ENCODE measurements around the gene TREH.

The TREH gene

DNA sequence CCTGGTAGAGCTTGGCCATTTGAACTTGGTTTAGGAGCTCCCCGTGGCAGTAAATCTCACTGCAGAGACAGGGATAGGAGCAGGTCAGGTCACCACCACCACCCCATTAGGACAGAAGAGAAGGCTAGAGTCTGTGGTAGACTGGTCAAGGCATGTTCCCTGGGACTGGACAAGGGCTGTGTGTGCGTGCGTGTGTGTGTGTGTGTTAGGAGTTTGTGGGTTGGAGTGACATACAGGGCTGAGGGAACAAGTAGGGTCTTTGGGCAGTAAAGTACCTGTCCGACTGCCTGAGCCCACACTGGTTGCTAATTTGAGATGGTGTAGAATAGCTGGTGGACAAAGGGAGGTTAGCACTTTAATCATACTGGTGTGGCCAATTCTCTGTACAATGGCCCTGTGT, 16.1 kb downstream of the TREH start:
- no peak for DNase-seq

DNA sequence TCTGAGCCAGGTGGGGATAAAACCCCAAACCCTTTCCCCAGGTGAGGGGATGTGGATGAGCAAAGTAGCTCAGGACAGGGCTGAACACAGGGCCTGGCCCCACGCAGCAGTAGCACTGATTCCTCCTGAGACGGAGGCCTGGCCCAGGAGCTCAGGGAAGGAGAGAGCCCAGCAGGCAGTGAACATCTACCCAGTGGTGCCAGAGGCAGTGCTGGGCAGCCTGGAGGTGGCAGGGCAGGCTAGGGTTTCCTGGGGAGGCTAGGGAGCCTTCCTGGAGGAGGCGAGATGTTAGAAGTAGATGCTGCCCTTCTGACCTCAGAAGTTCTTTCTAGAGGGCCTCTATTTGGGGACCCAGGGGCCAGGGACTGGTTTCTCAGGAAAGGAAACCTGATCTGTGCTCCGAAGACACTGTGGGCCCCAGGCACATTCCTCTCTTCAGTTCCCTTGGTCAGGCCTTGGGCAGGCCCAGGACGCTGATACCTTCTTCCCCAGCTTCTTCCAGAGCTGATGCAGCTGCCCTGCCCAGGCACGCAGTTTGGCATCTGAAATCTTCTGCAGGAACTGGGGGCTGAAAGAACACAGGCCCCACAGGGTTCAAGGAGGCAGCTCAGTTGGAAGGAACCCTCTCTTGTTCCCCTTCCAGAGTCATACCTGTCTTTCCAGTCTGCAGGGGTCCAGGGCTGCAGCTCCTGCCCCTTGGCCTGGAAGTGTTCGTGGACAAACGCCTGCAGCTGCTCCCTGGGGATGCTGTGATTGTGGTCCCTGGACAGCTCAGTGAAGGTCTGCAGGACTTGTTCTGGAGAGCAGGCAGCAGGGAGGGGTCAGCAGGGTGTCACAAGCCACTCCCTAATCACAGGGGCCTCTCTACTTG, 16.8 kb downstream of the TREH start:
- DNase-seq, result no peak

DNA sequence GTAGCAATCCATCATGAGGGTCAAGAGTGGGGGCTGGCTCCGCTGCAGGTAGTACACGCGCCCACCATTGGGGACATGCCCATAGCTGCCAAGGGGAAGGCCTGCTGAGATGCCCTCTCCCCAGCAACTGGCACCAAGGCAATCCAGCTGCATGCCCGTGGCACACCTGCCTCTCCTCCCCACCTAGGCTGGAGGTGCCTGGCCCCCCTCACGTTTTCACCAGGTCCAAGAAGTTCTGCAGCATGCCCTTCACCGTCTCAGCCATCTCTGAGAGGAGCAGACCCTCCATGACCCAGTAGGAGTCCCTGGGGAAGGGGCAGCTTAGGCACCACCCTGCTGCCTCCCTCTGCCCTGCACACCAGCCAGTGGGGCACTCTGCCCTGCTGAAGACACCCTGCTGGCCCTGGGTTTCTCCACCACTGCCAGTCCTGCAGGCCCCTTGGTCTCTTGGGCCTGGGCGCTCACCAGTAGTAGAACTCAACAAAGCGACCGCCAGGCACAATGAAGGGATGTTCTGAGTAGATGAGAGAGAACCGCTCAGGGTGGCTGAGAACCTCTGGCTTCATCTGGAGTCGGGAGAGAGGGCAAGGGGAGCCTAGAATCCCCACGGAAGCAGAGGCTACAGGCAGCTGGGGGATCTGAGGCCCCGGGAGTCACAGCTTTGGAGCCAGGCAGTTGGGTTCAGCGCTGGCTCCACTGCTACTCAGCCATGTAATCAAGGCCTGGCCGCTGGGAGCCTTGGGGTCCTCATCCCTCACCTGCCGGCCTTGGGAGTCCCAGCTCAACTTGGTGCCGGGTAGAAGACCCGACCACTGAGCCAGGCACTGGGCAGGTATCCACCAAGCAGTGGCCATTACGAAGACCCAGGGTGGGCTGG, 17.8 kb downstream of the TREH start:
- DNase-seq, result no peak

DNA sequence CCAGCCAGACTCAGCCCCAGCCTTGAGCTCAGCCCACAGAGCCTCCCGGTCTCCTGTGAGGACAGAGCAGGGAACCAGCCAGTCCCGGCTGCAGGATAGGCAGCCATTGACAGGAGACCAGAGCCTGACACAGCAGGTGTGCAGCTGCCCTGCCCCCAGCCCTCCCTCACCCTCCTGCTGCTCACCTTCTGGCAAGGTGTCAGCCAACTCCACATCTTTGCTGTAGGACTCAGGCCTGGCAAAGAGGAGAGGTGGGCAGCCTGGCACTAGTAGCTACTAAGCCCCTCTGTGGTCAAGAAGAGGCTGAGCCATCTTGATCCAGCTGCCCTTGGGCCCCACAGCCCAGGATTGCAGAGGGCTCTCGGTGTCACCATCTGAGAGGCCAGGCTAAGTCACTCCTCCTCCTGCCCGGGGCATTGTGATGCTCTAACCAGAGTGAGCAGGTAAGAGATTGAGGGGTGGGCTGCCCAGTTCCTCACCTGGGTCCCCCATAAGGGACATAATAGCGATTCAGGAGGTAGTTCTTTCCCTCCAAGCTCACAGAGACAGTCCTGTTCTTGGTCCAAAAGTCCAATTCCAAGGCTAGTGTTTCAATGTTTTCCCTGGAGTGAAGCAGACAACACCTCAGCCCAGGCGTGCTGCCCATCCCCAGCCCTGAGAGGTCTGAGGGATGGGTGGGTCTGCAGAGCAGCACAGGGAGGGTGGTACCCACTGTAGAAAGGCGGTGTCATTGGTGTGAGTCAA, 18.6 kb downstream of the TREH start:
- no peak for DNase-seq

DNA sequence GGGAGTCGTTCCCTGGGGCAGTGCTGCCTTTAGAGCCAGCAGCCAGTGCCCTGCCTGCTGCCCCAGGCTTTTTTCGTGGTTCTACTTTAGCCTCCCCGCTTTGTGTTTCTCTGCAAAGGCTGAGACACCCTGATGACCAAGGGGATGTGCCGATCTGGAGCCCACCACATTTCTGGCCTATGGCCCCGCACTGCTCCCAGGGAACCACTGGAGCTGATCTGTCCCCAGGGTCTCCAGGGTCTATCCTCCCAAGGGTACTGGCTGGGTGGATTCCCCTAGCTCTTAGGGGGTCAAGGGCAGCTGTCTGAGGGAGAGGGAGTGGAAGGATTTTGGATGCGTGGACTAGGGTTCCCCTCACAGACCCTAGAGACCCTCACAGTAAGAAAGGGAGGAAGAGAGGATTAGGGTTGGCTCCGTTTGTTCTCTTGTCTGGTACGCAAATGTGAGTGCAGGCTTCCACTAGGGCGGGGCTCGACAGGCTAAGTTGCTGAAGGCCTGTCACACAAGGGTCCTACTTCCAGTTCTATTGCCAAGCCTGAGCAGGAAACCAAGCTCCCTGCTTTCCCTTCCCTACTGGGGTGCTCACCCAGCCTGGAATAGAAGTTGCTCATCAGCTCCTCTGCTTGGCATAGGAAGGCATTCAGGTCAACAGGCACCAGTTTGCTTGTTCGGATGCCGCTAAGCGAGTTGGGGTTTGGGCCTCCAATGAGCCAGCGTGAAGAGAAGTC, 19.3 kb downstream of the TREH start:
- DNase-seq, result no peak

DNA sequence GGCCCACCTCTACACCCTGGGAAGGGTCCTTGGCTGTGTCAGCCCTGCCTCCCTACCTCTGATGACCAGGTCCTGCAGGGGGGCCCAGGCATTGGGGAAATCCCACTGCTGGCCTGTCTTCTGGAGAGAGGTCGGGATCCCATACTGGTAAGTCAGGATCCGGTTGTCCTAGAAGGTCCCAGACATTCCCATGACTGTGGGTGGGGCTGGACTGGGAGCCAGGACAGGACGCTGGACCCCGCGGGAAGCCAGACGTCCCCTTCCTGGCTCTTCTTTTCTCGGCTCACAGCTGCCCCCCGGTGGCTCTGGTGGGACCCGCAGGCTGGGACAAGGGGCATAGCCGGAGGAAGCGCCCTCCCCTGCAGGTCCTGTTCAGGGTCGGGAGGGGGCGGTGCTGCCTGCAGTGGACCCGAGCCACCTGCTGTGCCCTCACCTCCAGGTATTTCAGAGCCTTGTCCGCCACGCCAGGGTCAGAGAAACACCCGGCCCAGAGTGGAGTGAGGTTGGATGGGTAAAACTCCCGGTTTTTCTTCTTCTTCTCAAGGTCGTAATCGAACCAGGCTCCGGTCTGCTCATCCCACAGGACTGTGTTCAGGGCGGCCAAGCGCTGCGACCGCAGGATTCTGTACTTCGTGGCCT, 20.0 kb downstream of the TREH start:
- DNase-seq, result peak; percentile 87

DNA sequence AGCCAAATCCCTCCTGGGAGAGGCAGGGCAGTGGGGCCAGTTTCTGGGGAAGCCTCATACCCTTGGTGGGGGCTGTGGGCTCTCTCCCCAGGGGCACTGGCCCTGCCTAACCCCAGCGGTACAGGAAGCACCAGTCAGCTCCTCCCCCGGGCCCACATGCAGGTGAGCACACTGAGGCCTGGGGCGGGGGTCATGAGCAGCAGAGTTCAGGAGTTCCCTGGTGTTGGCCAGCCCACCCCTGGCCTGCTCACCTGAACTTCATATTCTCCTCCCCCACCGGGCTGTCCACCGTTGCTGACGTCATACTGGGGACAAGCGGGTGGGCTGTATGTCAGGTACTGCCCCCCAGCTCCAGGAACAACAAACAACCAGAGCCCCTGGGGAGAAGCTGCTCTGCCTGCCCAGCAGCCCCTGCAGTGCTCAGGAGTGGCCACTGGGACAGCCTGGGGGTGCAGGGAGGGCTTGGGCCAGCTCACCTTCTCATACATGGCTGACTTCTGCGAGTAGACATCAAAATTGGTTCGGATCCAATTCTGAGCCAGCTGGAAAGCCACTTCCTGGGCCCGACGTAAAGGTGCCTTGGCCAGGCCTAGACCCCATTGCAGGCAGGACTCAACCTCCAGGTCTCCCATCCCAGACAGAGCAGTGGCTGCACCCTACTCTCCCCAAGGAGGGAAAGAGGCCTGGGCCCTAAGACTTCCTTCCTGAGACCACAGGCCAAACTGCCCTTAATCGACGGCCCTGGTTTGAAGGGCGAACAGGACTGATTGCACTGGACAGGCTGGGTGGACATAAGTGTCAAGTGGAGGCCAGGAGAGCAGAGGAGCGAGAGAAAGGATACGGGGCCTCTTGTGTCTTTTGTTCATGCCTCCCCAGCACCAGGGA, 20.8 kb downstream of the TREH start:
- DNase-seq, result no peak

DNA sequence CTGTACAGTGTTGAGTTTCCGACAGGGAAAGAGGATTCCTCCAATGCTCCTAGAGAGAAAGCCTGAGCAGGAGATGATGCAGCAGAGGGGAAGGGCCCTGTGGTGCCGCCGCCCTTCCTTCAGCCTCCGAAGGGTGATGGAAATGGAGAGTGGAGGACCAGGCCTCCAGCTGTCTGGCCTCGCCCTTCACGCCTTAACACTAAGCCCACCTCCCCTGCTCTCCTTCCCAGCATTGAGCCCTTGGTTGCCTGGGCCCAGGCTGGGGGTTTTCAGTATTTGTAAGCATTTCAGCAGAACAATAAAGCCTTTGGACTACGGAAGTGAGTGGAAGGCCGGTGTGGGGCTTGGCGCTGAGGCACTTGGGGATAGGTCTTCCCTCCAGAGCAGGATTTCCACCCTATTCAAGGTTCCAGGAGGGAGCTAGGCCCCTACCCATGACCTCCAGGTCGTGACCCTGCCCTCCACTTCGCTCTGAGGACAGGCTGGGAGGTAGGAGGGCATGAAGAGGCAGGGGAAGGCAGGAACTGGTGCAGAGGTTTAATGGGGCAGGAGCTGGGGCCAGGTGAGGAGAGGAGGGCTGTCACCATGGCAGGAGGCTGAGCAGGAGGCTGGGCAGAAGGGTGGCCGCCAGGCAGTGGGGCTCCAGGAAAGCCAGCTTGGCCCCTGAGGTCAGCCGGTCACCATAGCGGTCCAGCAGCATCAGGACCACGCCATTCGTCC, 21.6 kb downstream of the TREH start:
- DNase-seq, result no peak

DNA sequence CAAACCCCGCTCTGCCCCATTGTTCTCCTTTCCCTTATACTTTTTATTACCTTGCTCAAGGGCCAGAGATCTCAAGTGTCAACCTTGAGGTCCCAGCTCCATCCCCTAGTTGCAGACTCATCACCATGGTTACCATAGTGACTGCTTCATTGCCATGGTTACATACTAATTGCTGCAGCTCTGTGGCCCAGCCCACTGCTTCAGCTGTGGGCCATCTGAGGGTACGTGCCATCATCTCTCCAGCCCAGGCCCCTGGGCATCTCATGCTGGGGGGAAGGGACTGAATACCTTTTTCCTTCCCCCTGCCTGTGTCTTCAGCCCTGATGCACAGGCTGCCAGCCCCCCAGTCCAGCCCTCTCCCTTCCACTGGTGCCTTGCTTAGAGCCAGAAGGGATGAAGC, 22.2 kb downstream of the TREH start:
- no peak for DNase-seq

DNA sequence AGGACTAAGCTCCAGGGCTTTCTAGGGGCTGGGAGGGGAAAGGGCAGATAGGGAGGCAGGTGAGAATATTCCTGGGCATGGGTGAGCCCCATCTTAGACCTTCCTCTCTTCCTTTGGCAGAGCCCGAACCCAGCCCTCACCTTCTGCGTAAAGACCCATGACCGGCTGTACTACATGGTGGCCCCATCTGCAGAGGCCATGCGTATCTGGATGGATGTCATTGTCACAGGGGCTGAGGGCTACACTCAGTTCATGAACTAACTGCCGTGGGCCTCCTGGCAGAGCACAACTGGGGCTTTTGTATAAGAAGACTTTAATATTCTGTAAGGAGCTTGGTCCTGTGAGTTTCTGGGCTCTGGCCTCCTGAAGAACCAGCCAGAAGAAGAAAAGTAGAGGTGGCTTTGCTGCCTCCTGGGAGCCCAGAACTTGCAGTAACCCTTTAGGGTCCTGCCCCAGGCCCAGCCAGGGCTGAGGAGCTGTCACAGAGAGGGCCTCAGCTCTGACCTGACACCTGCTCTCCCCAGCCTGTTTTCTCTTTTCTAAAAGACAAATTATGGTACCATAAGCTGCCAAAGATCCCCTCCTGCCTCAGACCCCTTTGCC, 22.8 kb downstream of the TREH start:
- DNase-seq, result no peak

DNA sequence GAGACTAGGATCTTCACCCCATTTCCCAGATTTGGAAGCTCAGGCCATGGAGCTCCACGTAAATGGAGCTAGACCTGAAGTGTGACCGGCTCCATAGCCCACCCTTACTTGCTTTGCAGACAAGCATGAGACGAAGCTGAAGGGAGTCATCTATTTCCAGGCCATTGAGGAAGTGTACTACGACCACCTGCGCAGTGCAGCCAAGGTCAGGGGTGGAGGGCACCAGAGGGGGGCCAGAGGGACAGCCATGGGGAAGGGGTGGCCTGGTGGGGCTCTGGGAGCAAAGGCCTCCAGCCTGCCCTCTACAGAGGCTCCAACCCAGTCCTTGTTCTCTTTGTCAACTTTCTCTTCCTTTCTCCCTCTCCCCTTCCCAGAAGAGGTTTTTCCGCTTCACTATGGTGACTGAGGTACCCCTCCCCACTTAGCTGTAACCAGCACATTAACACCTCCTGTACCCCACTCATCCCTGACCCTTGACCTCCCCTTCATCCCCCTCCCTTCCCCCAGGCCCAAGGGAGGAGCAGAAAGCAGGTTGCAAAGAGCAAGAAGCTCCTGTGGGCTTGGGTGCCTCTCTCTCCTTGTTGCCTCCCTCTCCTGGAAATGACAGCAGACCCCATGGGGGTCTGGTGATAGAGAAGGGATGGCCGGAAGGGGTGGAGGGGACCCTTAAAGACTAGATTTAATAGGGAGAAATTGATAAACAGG, 23.8 kb downstream of the TREH start:
- DNase-seq, result no peak

DNA sequence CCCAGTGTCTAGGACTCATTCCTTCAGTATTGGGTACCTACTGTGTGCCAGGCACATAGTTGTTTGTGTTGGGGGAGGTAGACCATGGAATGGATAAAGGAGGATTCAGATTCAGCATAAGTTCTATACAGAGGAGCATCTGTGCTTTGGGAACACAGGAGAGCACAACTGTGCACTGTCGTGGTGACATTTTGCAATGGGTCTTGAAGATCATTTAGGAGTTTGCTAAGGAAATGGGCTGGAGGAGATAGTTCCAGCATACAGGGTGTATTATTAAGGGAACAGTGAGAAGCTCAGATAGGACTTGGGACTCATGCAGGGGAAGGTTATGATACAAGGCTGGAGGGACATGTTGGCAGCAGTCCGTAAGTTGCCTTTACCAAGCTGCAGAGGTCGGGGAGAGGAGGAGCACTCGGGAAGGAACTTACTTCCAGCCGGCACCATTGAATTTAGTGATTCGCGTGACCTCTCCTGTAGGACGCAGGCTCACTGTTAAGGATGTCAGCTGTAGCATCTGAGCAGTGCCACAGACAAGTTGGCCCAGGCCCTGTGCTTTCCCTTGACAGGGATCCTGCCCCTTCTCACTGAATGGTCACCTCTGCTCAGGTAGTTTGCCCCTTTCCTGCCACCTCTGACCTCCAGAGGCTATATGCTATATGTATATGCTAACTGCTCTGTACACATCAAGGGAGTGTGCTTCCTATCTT, 25.6 kb downstream of the TREH start:
- no peak for DNase-seq

DNA sequence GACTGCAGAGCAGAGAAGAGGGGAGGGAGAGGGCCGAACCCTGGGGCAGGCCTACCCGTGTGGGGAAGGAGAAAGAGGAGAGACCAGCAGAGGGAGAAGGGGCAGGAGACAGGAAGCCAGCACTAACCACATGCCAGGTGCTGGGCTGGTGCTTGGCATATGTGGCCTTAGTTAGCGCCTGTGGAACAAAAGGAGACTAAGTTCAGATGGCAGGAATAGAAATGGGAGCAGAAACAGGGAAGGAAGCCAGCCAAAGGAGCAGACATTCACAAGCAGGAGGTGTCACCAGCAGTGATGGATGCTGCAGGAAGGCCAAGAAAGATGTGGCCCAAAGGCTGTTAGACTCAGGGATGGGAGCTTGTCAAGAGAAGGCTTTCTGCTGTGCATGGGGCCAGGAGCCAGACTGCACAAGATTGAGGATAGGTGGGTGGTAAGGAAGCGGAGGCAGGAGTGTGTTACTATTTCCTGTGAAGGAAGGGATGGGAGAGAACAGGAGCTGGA, 26.7 kb downstream of the TREH start:
- no peak for DNase-seq

DNA sequence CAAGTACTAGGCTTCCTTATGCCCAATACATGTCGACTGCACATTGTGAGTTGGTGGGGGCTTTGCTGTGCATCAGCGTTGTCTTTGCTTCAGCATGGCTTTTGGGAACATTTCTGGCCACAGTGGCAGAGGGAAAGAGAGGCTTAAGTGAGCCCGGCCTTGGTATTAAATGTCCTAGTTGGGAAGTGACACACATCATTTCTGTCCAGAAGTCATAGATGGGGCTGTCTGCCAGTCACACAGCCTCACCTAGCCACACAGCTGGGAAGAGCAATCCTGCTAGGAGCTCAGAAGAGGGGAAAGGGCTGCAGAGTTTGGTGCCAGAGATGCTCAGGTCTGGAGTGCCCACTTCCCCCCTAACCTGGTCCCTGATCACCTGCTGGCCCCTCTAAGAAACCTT, 27.6 kb downstream of the TREH start:
- DNase-seq, result no peak

DNA sequence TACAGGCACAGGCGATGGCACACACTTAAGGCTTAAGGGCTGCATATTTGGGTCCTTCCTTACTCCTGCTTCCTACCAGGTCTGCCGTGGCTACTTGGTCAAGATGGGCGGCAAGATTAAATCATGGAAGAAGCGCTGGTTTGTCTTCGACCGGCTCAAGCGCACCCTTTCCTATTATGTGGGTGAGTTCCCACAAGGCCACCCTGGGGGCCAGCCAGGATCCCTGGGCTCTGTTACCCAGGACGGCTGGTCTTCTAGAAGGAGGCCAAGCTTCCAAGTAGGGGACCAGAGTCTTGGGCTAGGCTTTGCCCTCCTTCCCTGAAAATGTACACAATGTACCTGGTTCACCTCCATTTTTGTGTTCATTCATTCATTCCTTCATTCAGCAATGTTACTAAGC, 29.1 kb downstream of the TREH start:
- DNase-seq, result no peak

DNA sequence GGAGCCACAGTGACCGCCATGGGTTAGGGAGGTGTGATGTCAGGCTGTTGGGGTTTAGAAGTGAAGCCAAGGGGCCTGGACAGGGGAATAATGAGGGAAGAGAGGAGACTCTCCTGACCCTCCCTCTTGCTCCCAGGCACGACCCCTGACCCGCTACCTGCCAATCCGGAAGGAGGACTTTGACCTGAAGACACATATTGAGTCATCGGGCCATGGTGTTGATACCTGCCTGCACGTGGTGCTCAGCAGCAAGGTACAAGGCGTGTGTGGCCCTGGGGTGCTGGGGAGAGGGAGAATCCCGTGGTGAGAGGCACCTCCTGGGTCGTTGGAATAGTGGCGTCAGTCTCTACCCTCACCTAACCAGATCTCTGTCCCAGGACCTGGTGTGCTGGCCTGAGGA, 29.5 kb downstream of the TREH start:
- no peak for DNase-seq

DNA sequence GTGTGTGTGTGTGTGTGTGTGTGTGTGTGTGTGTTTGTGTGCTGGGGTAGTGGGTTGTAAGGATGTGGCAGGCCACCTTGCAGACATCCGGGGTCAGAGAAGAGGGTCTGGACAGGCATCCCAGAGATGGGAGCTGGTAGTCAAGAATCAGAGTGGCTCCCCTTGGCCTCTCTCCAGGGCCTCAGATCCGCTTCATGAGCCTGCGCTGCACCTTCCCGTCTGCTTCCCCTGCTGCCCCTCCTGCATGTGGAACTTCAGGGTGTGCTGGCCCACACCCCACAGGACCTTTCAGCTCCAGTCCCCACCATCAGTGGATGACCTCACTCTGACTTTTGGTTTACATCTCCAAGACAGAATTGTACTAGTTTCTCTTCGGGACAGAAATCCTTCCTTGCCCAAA, 31.2 kb downstream of the TREH start:
- DNase-seq, result no peak

DNA sequence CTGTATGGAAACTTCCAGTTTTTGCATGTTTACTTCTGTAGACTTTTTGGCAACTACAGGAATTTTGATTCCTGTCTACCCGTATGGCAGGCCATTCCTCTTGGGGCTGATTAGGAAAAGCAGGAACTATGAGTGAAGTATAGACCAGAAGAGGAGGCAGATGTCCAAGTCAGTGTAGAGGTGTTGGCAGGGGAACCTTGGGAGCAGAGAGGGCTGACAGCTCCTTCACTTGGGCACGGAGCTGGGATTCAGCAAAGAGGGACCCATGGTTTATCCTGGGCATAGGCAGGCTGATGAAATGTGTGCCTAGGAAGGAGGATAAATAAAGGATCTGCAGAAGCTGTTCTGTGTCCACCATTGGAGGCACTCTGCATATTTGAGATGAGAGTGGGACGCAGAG, 33.1 kb downstream of the TREH start:
- DNase-seq, result no peak

Measured in stimulated activated CD4-positive, alpha-beta T cell treated with anti-CD3 and anti-CD28 coated beads, Interleukin-12 subunit alpha, Interleukin-12 subunit beta, amount 100 ng/mL, for 4 hours (primary cell).